Measurements from ENCODE around the gene MPPED1. TPM values are rescaled to one million over a fixed set of nuclear protein-coding genes. Genes with fewer than 3 reads are reported as not detected.

MPPED1 gene
- total RNA-seq, 1 donor from 2014 or later, result 2.5 TPM

- DNase-seq (ENCODE audit: low spot score) (no peak), ATAC-seq (no peak)
- intact Hi-C loops (cut with DNase I), result no loop called here
Measured at GRCh38 chr22:43406186-43406790, 5.5 kb upstream of the MPPED1 start.

- intact Hi-C loops (cut with DNase I), result no loop called here
- DNase-seq (ENCODE audit: low spot score) (no peak), ATAC-seq (no peak)
Measured at GRCh38 chr22:43407591-43407990, 4.2 kb upstream of the MPPED1 start.

- ATAC-seq (no peak), DNase-seq (ENCODE audit: low spot score) (no peak)
- intact Hi-C loops (cut with DNase I), result no loop called here
Measured at GRCh38 chr22:43408009-43408408, 3.8 kb upstream of the MPPED1 start.

GRCh38 chr22:43409046-43409445, 2.8 kb upstream of the MPPED1 start:
- DNase-seq (ENCODE audit: low spot score) (no peak), ATAC-seq (no peak)
- intact Hi-C loops (cut with DNase I), result no loop called here

- intact Hi-C loops (cut with DNase I), result no loop called here
- DNase-seq (ENCODE audit: low spot score) (no peak), ATAC-seq (no peak)
Measured at GRCh38 chr22:43409800-43410199, 2.0 kb upstream of the MPPED1 start.

- ATAC-seq (no peak), DNase-seq (ENCODE audit: low spot score) (no peak)
- intact Hi-C loops (cut with DNase I), result no loop called here
Measured at GRCh38 chr22:43411040-43411868, 560 bp upstream of the MPPED1 start.

- peak; percentile 78 for ATAC-seq
- no peak for DNase-seq (ENCODE audit: low spot score)
- intact Hi-C loops (cut with DNase I), result no loop called here
Measured at GRCh38 chr22:43412808-43413795, 1.3 kb downstream of the MPPED1 start.

GRCh38 chr22:43413826-43414225, 2.0 kb downstream of the MPPED1 start:
- ATAC-seq, result no peak
- intact Hi-C loops (cut with DNase I), result no loop called here

GRCh38 chr22:43415681-43416080, 3.9 kb downstream of the MPPED1 start:
- DNase-seq (ENCODE audit: low spot score) (no peak), ATAC-seq (no peak)
- intact Hi-C loops (cut with DNase I), result no loop called here

More at GRCh38 chr22:43413826-43414225, 2.0 kb downstream of the MPPED1 start:
- DNase-seq (ENCODE audit: low spot score), result no peak

GRCh38 chr22:43417555-43417954, 5.7 kb downstream of the MPPED1 start:
- intact Hi-C loops (cut with DNase I), result no loop called here
- DNase-seq (ENCODE audit: low spot score) (no peak), ATAC-seq (no peak)

GRCh38 chr22:43418079-43418825, 6.4 kb downstream of the MPPED1 start:
- intact Hi-C loops (cut with DNase I), result no loop called here
- no peak for ATAC-seq
- DNase-seq (ENCODE audit: low spot score), result no peak

GRCh38 chr22:43419371-43420080, 7.7 kb downstream of the MPPED1 start:
- intact Hi-C loops (cut with DNase I), result no loop called here
- DNase-seq (ENCODE audit: low spot score) (no peak), ATAC-seq (no peak)

GRCh38 chr22:43421046-43421665, 9.3 kb downstream of the MPPED1 start:
- intact Hi-C loops (cut with DNase I), result no loop called here
- DNase-seq (ENCODE audit: low spot score) (no peak), ATAC-seq (no peak)

- intact Hi-C loops (cut with DNase I), result no loop called here
- DNase-seq (ENCODE audit: low spot score) (no peak), ATAC-seq (no peak)
Measured at GRCh38 chr22:43421914-43422615, 10.3 kb downstream of the MPPED1 start.

- no peak for DNase-seq (ENCODE audit: low spot score)
- intact Hi-C loops (cut with DNase I), result no loop called here
- no peak for ATAC-seq
Measured at GRCh38 chr22:43423046-43423445, 11.2 kb downstream of the MPPED1 start.

- intact Hi-C loops (cut with DNase I), result no loop called here
- ATAC-seq (no peak), DNase-seq (ENCODE audit: low spot score) (no peak)
Measured at GRCh38 chr22:43424201-43424600, 12.4 kb downstream of the MPPED1 start.

Measured in sciatic nerve (tissue), 2 donors.